Peyer's patch (tissue), 4 donors: Measurements from ENCODE around the gene PRKACG. TPM values are rescaled to one million over a fixed set of nuclear protein-coding genes. Genes with fewer than 3 reads are reported as not detected.

Experiments
- DNase-seq, 3 donors: peaks; one replicate each; pipeline ENCODE4 v3.0.0-alpha.2; 2017 to 2019
- H3K27ac ChIP-seq, 4 donors: fragments of 200-600 bp; sonication (generic); one replicate each; pipeline ENCODE4 v1.5.1; 2016 to 2019
- H3K27me3 ChIP-seq, 2 donors: fragments of 200-600 bp; sonication (generic); one replicate each; pipeline ENCODE4 v1.5.1; 2019
- H3K36me3 ChIP-seq, 3 donors: fragments of 200-600 bp; sonication (generic); one replicate each; pipeline ENCODE4 v1.5.1; 2016 to 2019
- H3K4me1 ChIP-seq, 4 donors: fragments of 200-600 bp; sonication (generic); one replicate each; pipeline ENCODE4 v1.5.1; 2016 to 2019
- H3K4me3 ChIP-seq, 4 donors: fragments of 200-600 bp; sonication (generic); 1 replicate in 3 of 4; 2 replicates in 1 of 4; pipeline ENCODE4 v1.5.1; 2016 to 2019; ENCODE audit warnings: mild to moderate bottlenecking in 1 of 4
- H3K9me3 ChIP-seq, 4 donors: fragments of 200-600 bp; sonication (generic); one replicate each; pipeline ENCODE4 v1.5.1; 2016 to 2019; ENCODE audit warnings: mild to moderate bottlenecking in 1 of 4
- POLR2A ChIP-seq, 2 donors: fragments of 450-650 bp; IDR thresholded peaks; one replicate each; pipeline ENCODE4 v1.5.1; 2017; ENCODE audit warnings: antibody characterized with exemption in 2 of 2, mild to moderate bottlenecking in 2 of 2, moderate library complexity in 2 of 2
- total RNA-seq, 4 donors: library from RNA; depleted of rRNA; stranded (reverse); fragments of >200 nt; gene quantifications; one replicate each; pipeline ENCODE4 v1.1.0, GENCODE V29; 2016
- TF ChIP-seq, protein P1 (sequence below), 6 experiments: fragments of 450-650 bp in 4 of 6; fragments of 200-600 bp in 2 of 6; sonication (generic) in 1 of 6; IDR thresholded peaks; one replicate each; pipeline ENCODE4 v1.5.1; 2017 to 2019; ENCODE audit warnings: antibody characterized with exemption in 6 of 6, mild to moderate bottlenecking in 3 of 6, moderate library complexity in 1 of 6

Gene PRKACG
- total RNA-seq, 4 donors from 2014 or later: not detected

DNA sequence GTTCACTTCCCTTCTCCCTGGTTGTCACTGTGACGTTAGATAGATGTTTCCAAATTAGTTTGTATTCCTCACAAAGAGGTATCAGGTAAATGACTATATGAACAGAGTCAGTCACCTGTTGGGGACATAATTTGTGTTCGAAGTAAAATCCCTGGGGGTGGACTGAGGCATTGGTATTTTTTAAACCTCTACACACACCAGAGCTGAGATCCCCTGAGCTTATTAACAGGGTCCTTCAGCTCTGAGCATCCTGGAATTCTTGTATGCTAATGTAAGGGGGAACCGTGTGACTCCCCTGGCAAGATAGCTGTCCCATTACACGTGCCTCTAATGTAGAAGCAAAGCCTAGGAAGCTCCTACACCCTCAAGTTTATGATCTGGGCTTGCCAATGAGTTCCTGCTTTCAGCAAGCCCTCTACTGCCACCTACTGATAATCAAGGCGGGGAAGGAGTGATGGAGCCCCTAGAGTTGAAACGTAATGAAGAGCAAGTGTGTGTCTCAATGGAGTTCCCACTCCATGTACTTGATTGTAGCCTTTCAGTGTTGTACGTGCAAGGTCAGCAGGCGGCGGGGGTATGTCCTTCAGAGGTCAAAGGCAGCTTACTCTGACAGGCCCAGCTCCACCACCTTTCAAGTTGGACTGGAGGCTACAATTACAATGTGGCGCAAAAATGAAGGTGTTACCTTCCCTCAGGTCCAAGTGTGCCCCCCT is 14.4 kb downstream of the PRKACG start:
- no peaks in the 10 kb centered on the region for H3K27me3 ChIP-seq
- no peak for TF ChIP-seq POLR2A (IDR thresholded peaks at IDR 0.05)
- TF ChIP-seq, protein P1, sequence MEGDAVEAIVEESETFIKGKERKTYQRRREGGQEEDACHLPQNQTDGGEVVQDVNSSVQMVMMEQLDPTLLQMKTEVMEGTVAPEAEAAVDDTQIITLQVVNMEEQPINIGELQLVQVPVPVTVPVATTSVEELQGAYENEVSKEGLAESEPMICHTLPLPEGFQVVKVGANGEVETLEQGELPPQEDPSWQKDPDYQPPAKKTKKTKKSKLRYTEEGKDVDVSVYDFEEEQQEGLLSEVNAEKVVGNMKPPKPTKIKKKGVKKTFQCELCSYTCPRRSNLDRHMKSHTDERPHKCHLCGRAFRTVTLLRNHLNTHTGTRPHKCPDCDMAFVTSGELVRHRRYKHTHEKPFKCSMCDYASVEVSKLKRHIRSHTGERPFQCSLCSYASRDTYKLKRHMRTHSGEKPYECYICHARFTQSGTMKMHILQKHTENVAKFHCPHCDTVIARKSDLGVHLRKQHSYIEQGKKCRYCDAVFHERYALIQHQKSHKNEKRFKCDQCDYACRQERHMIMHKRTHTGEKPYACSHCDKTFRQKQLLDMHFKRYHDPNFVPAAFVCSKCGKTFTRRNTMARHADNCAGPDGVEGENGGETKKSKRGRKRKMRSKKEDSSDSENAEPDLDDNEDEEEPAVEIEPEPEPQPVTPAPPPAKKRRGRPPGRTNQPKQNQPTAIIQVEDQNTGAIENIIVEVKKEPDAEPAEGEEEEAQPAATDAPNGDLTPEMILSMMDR (IDR thresholded peaks at IDR 0.05): peak; percentile 11 to 87 (median 80)
- H3K4me3 ChIP-seq: no peak overlapping the region
- H3K9me3 ChIP-seq: no peaks in the 10 kb centered on the region
- DNase-seq: peak in 2 of 3 donors; percentile 49 to 83
- no peaks in the 10 kb centered on the region for H3K36me3 ChIP-seq
- no peaks in the 10 kb centered on the region for H3K4me1 ChIP-seq
- no peak overlapping the region for H3K27ac ChIP-seq

DNA sequence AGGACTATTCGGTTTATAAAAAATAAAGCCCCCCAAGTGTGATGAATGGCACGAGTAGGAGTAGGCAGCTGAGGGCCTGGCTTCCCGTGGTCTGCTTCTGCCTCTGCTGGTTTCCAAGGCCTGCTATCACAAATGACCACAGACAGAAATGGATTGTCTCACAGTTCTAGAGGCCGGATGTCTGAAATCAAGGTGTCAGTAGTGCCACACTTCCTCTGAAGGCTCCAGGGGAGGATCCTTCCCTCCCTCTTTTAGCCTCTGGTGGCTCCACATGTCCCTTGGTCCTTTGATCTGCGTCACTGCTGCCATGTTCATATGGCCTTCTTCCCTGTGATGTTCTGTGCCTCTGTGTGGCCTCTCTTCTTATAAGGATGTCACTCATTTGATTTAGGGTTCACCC is 15.1 kb downstream of the PRKACG start:
- no peak overlapping the region for H3K27ac ChIP-seq
- H3K4me3 ChIP-seq: no peak overlapping the region
- no peaks in the 10 kb centered on the region for H3K4me1 ChIP-seq
- H3K36me3 ChIP-seq: no peaks in the 10 kb centered on the region
- no peak for DNase-seq
- H3K27me3 ChIP-seq: no peaks in the 10 kb centered on the region
- no peak for TF ChIP-seq POLR2A (IDR thresholded peaks at IDR 0.05)
- TF ChIP-seq, protein P1 (IDR thresholded peaks at IDR 0.05): no peak
- H3K9me3 ChIP-seq: no peaks in the 10 kb centered on the region

DNA sequence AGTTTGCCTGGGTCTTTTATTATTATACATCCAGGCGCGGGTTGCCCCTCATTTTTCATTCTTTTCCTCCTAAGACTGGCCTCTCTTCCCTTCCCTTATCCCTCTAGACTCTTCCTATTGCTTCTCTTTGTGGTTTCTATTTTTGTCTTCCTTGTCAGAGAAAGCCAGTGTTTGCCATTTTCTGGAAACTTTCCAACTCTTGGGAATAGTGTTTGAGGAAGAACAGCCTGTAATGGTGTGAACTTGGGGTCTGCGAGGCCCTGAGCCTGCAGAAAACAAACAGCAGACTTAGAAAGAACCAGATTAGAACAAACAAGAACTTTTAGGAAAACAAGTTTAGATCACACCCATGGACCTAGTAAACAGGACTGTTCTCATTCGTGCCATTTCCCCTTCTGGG is 15.5 kb downstream of the PRKACG start:
- Histone ChIP-seq H3K36me3 (no peaks in the 10 kb centered on the region), H3K27ac (no peak overlapping the region), H3K9me3 (no peaks in the 10 kb centered on the region), H3K27me3 (no peaks in the 10 kb centered on the region), H3K4me3 (no peak overlapping the region), H3K4me1 (no peaks in the 10 kb centered on the region)
- TF ChIP-seq, protein P1 (IDR thresholded peaks at IDR 0.05): no peak
- TF ChIP-seq POLR2A (IDR thresholded peaks at IDR 0.05): no peak
- no peak for DNase-seq

DNA sequence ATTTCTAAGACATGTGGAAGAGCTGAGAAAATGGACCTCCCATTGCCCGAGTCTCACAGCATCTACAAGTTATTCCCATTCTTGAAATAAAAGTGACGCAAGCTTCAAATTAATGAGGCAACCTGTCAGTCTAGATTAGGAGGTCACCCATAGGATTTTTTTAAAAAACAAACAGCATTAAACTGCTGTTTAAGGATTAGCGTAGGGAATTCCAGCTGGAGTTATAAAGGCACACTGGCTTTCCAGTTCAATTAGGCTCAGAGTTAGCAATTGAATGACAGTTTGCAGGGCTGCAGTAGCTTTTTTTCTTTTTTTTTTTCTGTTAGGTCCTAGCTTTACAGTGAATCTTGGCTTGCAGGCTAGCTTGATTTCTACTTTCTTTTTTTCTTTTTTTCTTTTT is 16.2 kb downstream of the PRKACG start:
- no peaks in the 10 kb centered on the region for H3K4me1 ChIP-seq
- no peak overlapping the region for H3K4me3 ChIP-seq
- TF ChIP-seq POLR2A (IDR thresholded peaks at IDR 0.05): no peak
- TF ChIP-seq, protein P1 (IDR thresholded peaks at IDR 0.05): no peak
- H3K9me3 ChIP-seq: no peaks in the 10 kb centered on the region
- H3K27ac ChIP-seq: no peak overlapping the region
- no peaks in the 10 kb centered on the region for H3K36me3 ChIP-seq
- H3K27me3 ChIP-seq: no peaks in the 10 kb centered on the region
- DNase-seq: no peak

DNA sequence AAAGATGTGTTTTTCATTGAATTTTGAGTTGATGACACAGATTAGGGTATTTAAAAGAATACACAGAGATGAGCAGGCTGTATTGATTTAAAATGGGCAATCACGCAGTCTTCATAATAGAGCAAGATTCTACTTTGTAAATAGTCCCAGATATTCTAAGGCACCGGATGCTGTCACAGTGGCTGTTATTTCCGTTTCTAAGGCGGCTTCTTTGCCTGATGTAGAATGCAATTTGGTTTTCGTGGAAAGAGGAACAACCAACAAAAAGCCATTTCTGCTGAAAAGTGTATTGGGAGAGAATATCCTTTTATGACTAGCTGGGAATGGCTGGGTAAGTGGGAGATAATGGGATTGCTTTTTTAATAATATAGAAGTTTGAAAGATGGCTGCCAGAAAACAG is 17.5 kb downstream of the PRKACG start:
- Histone ChIP-seq H3K9me3 (no peaks in the 10 kb centered on the region), H3K36me3 (peaks cover 0 to under 1% (median 0%) of the 10 kb centered on the region in 3 donors), H3K27ac (peak overlapping the region in 1 of 4 donors; percentile 3), H3K27me3 (no peaks in the 10 kb centered on the region), H3K4me3 (no peak overlapping the region), H3K4me1 (no peaks in the 10 kb centered on the region)
- TF ChIP-seq POLR2A (IDR thresholded peaks at IDR 0.05): no peak
- TF ChIP-seq, protein P1 (IDR thresholded peaks at IDR 0.05): no peak
- no peak for DNase-seq
